OCI-LY7 (cell line): ENCODE results near the gene ACOXL. TPM values are rescaled to one million over a fixed set of nuclear protein-coding genes. Genes with fewer than 3 reads are reported as not detected.

Experiments
- BruUV-seq: library from RNA; stranded (reverse); fragments of 400-500 nt; replicated peaks from 2 replicates; lab custom pipeline; 2021; lab: Mats Ljungman, UMichigan
- CTCF ChIA-PET: fragments of 300-600 bp; sonication (Branson Sonifier 250); formaldehyde crosslinking; loops from one replicate; lab custom pipeline; 2022; ENCODE audit warnings: antibody characterized with exemption; ENCODE audit not compliant: unreplicated experiment; lab: Charles Lee
- POLR2A ChIA-PET: fragments of 300-600 bp; sonication (Branson Sonifier 250); formaldehyde crosslinking; loops from one replicate; lab custom pipeline; 2022; ENCODE audit warnings: antibody characterized with exemption; lab: Charles Lee
- DNase-seq: peaks from one replicate; pipeline ENCODE4 v3.0.0-alpha.2; 2015; ENCODE audit warnings: low spot score
- H2AFZ ChIP-seq: fragments of 200-600 bp; sonication (generic), shearing (Covaris generic); 2 replicates; pipeline ENCODE4 v1.6.1; 2014; ENCODE audit warnings: mild to moderate bottlenecking, antibody characterized with exemption, low read length, moderate library complexity
- H3K27ac ChIP-seq: fragments of 200-600 bp; sonication (generic); 2 replicates; pipeline ENCODE4 v1.5.1; 2014; ENCODE audit warnings: mixed run types, low read depth, mild to moderate bottlenecking, moderate library complexity, low read length, inconsistent platforms; ENCODE audit not compliant: poor library complexity, severe bottlenecking
- H3K36me3 ChIP-seq: fragments of 200-600 bp; sonication (generic); 2 replicates; pipeline ENCODE4 v1.6.1; 2014; ENCODE audit warnings: mild to moderate bottlenecking, antibody characterized with exemption, low read length, moderate library complexity, mixed read lengths; ENCODE audit not compliant: insufficient read depth
- H3K4me1 ChIP-seq: fragments of 200-600 bp; sonication (generic); 2 replicates; pipeline ENCODE4 v1.5.1; 2014; ENCODE audit warnings: mild to moderate bottlenecking, low read length; ENCODE audit not compliant: insufficient read depth, poor library complexity, severe bottlenecking
- H3K4me2 ChIP-seq: fragments of 200-600 bp; sonication (generic); 2 replicates; pipeline ENCODE4 v1.6.1; 2014; ENCODE audit warnings: mild to moderate bottlenecking, low read length
- H3K4me3 ChIP-seq: fragments of 200-600 bp; sonication (generic); 2 replicates; pipeline ENCODE4 v1.5.1; 2014; ENCODE audit warnings: mild to moderate bottlenecking, low read depth, low read length; ENCODE audit not compliant: poor library complexity, severe bottlenecking
- H3K79me2 ChIP-seq: fragments of 200-600 bp; sonication (generic); 2 replicates; pipeline ENCODE4 v1.6.1; 2016; ENCODE audit warnings: low read depth, mild to moderate bottlenecking, low read length, moderate library complexity, mixed read lengths; ENCODE audit not compliant: insufficient read depth
- H3K9me2 ChIP-seq: fragments of 200-600 bp; sonication (generic); 2 replicates; pipeline ENCODE4 v1.6.1; 2016; ENCODE audit warnings: mild to moderate bottlenecking, low read length, mixed read lengths; ENCODE audit not compliant: insufficient read depth
- H3K9me3 ChIP-seq: fragments of 200-600 bp; sonication (generic); 2 replicates; pipeline ENCODE4 v1.6.1; 2014; ENCODE audit warnings: mild to moderate bottlenecking, mixed run types, low read length, mixed read lengths
- H4K20me1 ChIP-seq: fragments of 200-600 bp; sonication (generic); 2 replicates; pipeline ENCODE4 v1.6.1; 2014; ENCODE audit warnings: mild to moderate bottlenecking, antibody characterized with exemption, low read length, moderate library complexity, mixed read lengths; ENCODE audit not compliant: insufficient read depth
- EZH2phosphoT487 ChIP-seq: fragments of 200-600 bp; sonication (generic); IDR thresholded peaks from 2 replicates; pipeline ENCODE4 v1.6.1; 2018; ENCODE audit warnings: low read depth, borderline replicate concordance, mild to moderate bottlenecking, mixed run types, antibody characterized with exemption, low read length, moderate library complexity, mixed read lengths
- intact Hi-C: fragments of 100-400 bp; cut with micrococcal nuclease; formaldehyde crosslinking; loops from one replicate; pipeline ENCODE4 v1.10.0; 2022; ENCODE audit not compliant: unreplicated experiment
- total RNA-seq, 2 experiments: library from RNA; depleted of rRNA in 1 of 2; stranded (reverse); fragments of >200 nt in 1 of 2; shearing (Covaris generic) in 1 of 2; gene quantifications; 2 replicates each; pipeline ENCODE4 v1.2.3, GENCODE V29; 2014 to 2022
- TF ChIP-seq, protein P1 (sequence below): fragments of 200-600 bp; sonication (generic); conservative IDR thresholded peaks from 2 replicates; pipeline ENCODE4 v1.5.1; 2014; ENCODE audit warnings: mild to moderate bottlenecking, antibody characterized with exemption, low read length, moderate library complexity, mixed read lengths

Gene ACOXL
- total RNA-seq, 2 experiments from 2014 or later, result 1.4 TPM; not detected in 1

DNA sequence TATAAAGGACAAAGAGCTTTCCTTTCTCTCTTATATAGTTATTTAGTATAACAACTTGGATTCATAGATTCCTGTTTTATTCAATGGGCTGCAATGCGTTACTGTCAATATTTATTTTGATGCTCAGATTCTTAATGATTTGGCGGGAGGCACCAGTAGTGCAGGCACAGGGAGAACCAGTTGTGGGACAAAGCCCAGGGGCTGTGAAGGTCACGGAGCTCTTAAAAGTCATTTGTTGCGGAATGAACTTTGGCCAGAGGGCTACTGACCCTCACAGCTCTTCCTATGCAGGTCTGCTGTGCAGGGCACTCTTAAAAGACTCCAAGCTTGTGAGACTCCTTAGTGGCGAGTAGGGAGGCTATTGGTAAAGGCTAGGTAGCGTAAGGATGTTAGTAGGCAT, 422.4 kb downstream of the ACOXL start:
- no TSS peak for BruUV-seq
- Histone ChIP-seq H3K9me2 (no peaks in the 10 kb centered on the region), H3K27ac (no peak overlapping the region), H2AFZ (no peak overlapping the region), H3K4me2 (no peak overlapping the region; the same call in 1 of the 2 replicates), H3K4me1 (peaks cover 50% of the 10 kb centered on the region), H3K79me2 (peaks cover 41% of the 10 kb centered on the region; the same call in 1 of the 2 replicates), H4K20me1 (peaks cover 35% of the 10 kb centered on the region; the same call in 1 of the 2 replicates), H3K4me3 (no peak overlapping the region), H3K9me3 (no peaks in the 10 kb centered on the region), H3K36me3 (peaks cover 92% of the 10 kb centered on the region)
- intact Hi-C loops, result no loop called here
- POLR2A ChIA-PET, result no interaction called here
- DNase-seq, result no peak
- TF ChIP-seq, protein P1, sequence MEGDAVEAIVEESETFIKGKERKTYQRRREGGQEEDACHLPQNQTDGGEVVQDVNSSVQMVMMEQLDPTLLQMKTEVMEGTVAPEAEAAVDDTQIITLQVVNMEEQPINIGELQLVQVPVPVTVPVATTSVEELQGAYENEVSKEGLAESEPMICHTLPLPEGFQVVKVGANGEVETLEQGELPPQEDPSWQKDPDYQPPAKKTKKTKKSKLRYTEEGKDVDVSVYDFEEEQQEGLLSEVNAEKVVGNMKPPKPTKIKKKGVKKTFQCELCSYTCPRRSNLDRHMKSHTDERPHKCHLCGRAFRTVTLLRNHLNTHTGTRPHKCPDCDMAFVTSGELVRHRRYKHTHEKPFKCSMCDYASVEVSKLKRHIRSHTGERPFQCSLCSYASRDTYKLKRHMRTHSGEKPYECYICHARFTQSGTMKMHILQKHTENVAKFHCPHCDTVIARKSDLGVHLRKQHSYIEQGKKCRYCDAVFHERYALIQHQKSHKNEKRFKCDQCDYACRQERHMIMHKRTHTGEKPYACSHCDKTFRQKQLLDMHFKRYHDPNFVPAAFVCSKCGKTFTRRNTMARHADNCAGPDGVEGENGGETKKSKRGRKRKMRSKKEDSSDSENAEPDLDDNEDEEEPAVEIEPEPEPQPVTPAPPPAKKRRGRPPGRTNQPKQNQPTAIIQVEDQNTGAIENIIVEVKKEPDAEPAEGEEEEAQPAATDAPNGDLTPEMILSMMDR, result no peak
- no peak for TF ChIP-seq EZH2phosphoT487
- CTCF ChIA-PET, result no interaction called here

DNA sequence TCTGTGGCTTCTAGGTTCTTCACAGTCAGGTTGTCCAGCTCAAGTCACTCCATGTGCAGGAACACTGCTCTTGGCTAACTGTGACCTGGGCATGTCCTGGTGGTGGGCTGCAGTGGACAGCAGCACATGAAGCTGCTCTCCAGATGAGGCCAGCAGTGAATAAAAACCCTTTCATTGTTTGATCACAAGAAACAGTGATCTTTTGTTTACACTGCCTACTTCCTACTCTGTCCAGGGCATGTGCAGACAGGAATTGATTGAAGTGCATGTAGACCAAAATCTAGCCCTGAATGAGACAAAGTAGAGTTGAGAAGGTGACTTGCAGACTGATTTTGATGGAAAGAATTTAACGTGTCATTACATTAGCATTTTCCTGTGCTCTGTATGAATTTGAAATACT, 423.2 kb downstream of the ACOXL start:
- CTCF ChIA-PET, result no interaction called here
- H3K36me3 ChIP-seq, result peaks cover 92% of the 10 kb centered on the region
- no peak overlapping the region for H3K4me3 ChIP-seq
- H3K4me1 ChIP-seq, result peaks cover 50% of the 10 kb centered on the region
- TF ChIP-seq, protein P1, result no peak
- no peak for TF ChIP-seq EZH2phosphoT487
- no peak overlapping the region for H2AFZ ChIP-seq
- no peaks in the 10 kb centered on the region for H3K9me3 ChIP-seq
- peaks cover 42% of the 10 kb centered on the region; the same call in 1 of the 2 replicates for H3K79me2 ChIP-seq
- peak overlapping the region; percentile 73; the same call in 1 of the 2 replicates for H3K4me2 ChIP-seq
- BruUV-seq, result no TSS peak
- peaks cover 42% of the 10 kb centered on the region; the same call in 1 of the 2 replicates for H4K20me1 ChIP-seq
- POLR2A ChIA-PET, result interaction anchor here (1.2 to 3.6 kb wide), 3 partner anchors 22 to 35 kb away, joined by 3 to 15 read pairs (median 12); partner anchors contain the start of gene BCL2L11
- no peak for DNase-seq
- H3K9me2 ChIP-seq, result no peaks in the 10 kb centered on the region
- peak overlapping the region; percentile 89 for H3K27ac ChIP-seq
- intact Hi-C loops, result no loop called here

DNA sequence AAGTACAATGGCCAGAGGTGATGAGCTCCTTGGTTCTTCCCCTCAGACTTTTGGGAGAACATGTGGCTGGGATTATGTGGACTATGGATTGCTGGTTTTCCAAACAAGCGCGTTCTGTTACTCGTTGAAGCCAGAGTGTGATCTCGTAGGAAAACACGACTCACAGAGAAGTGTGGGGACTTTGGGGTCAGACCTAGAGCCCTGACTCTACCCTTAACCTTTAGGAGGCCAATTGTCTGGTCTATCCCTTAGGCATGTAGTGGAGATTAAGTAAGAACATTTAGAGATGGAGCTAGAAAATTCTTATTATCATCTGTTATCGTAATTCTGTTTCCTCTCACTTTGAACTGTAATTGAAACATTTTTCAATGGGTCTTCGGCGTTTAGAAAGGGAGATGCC, 424.2 kb downstream of the ACOXL start:
- H3K4me1 ChIP-seq, result peaks cover 50% of the 10 kb centered on the region
- ChIA-PET POLR2A (interaction anchor here (0.7 to 3.6 kb wide), 5 partner anchors 9 to 36 kb away, joined by 3 to 15 read pairs (median 7); partner anchors contain the start of gene BCL2L11), CTCF (no interaction called here)
- H3K9me3 ChIP-seq, result no peaks in the 10 kb centered on the region
- no peak for DNase-seq
- BruUV-seq, result no TSS peak
- peak overlapping the region; percentile 89 for H3K27ac ChIP-seq
- peaks cover 92% of the 10 kb centered on the region for H3K36me3 ChIP-seq
- H3K4me3 ChIP-seq, result peak overlapping the region; percentile 6
- peaks cover 43% of the 10 kb centered on the region; the same call in 1 of the 2 replicates for H4K20me1 ChIP-seq
- intact Hi-C loops, result no loop called here
- peaks cover 44% of the 10 kb centered on the region; the same call in 1 of the 2 replicates for H3K79me2 ChIP-seq
- no peak overlapping the region for H2AFZ ChIP-seq
- TF ChIP-seq, protein P1, result no peak
- TF ChIP-seq EZH2phosphoT487, result no peak
- H3K4me2 ChIP-seq, result peak overlapping the region; percentile 73
- no peaks in the 10 kb centered on the region for H3K9me2 ChIP-seq
